Urothelium cell line (cell line): ENCODE data around the gene C10orf62.
"Not testable (repeated sequence)": the region's sequence is repeated elsewhere in the genome, so short reads cannot be mapped to it uniquely, and the experiment has no call there.

ENCODE experiments used
- DNase-seq: peaks from one replicate; pipeline ENCODE4 v3.0.0; 2011; ENCODE audit warnings: low spot score, mixed read lengths
- FAIRE-seq: peaks from 2 replicates; lab custom pipeline; 2011; peaks lifted over from hg19 to GRCh38; lab: Jason Lieb, UNC

C10orf62 gene

DNA sequence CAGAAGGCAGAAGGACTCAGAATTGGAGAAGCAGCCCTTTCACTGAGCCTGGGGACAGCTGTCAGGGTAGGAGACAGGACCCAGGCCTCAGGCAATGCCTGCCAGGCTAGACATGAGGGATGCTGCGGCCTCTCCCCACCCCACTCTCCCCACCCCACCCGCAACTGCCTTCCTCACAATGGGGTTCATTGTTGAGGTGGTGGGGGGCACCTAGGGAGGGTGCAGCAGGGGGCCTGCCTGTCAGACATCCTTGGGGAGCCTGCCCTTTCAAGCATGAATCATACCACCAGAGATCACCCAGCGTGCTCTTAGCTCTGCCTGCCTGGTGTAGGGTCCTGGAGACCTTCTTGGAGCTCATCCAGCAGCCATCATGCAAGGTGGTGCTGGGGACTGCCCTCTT is at the start of gene C10orf62:
TSS of gene C10orf62 (plus strand) at position 243 of the 400 bp plus-strand sequence. CDS start 177 bp downstream, outside the sequence.
- no peak for DNase-seq
- FAIRE-seq = no peak

DNA sequence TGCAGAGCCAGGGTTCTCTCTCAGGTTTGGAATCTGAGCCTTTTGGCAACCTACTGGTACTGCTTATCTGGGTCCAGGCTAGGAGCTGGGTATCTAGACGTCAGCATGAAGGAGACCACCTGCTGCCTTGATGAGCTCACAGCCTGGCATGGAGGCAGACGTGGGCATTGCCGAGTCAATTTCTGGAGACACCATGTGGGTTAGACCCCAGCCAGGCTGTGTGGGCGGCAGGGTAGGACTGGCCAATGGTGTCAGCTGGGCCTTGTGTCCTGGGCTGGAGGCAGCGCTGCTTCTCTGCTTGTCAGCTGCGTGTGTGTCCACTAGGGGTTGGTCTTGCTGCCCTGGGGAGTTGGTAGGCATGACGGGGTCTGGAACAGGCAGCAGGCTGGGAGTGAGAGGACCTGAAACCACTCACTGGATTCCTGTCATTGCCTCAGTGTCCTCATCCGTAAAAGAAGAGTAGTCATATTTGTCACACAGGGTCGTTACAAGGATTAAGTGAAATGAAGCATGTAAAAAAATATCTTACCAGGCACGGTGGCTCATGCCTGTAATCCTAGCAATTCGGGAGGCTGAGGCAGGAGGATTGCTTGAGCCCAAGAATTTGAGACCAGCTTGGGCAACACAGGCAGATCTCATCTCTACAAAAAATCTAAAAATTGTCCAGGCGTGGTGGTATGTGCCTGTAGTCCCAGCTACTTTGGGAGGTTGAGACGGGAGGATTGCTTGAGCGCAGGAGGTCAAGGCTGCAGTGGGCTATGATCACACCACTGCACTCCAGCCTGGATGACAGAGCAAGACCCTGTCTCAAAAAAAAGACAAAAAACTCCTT is 48.6 kb upstream of the C10orf62 start:
- DNase-seq (no peak), FAIRE-seq (no peak)

DNA sequence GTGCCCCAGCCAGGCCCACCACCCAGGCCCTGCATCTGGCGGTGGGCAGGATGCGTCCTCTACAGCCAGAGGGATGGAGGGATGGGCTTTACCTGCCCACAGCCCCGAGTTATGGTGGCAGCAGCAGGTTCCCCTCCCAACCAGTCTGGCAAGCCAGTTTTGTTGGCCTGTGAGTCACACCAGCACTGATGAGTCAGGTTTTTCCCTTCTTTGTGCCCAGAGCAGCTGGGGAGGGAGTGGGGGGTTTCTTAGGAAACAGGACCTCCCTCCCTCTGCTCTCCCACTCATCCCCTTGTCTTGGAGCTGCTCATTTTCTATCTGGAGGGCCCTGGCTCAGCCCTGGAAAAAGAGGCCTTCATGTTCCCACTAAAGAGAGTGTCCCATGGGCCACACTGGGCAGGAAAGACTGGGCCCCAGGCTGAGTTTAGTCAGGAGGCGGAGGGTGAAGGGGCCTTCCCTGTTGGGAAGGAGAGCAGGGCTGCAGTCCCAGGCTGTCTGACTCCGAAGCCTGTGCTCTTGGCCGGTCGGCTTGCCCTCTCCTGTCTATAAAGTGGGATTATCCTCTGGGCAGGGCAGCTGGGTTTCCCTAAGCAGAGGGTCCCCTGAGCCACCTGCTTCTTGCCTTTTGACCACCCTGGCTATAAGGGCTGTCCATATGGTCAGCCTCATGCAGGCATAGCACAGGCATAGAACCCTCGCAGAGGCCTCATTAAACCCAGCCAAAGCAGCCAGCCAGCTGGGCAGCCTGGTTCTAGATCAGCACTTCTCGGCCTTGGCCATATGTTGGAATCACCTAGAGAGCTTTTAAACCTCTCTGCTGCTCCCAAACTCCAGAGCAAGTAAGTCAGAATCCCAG is 47.1 kb upstream of the C10orf62 start:
- peak; percentile 89 for DNase-seq
- FAIRE-seq = peak; percentile 91

- FAIRE-seq = peak; percentile 96
- peak; percentile 96 for DNase-seq
Observed at GRCh38 chr10:97543025-97543546, 46.4 kb upstream of the C10orf62 start.

DNA sequence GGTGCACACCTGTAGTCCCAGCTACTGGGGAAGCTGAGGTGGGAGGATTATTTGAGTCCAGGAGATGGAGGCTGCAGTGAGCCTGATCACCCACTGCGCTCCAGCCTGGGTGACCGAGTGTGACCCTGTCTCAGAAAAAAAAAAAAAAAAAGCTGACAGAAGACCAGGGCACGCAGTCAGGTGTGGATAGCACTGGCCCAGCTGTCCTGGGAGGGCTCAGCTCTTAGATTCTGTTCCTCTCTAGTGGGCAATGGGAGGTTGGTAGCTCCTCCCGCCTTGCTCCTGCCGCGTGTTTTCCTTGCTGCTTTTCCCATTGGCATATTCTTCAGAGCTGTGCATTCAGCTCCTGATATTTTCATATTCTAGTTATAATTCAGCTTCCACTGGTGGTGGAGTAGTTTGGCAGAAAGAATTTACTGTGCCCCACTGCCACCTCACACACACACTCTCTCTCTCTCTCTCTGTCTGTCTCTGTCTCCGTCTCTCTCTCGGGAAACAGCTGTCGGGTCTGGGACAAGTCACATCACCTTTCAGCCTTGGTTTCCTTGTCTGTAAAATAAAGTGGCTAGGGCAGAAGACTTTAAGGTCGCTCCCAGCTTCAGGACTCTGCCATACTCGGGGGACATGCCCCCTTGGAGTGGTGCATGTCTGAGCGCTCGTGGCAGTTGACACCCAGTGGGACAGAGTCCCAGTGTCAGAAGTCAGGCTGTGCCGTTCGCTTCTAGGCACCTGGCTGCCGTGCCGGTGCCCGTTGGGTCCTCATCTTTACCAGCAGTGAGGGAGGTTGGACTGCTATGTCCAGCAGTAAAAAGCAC is 42.9 kb upstream of the C10orf62 start:
- no peak for FAIRE-seq
- DNase-seq = no peak

DNA sequence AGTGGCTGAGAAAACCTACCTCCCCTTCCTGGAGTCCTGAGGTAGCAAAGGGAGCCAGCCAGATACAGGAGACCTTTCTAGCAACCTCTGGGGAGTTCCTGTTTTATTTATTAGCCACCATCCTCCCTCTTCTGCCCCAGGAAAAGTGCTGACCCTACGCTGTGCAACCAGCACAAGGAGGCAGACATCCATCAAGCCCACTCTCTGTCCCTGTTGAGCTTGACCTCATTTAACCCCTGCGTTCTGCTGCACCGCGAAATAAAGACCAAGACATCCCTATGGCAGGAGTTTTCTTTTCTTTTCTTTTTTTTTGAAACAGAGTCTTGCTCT is 42.3 kb upstream of the C10orf62 start:
- FAIRE-seq (no peak), DNase-seq (no peak)

DNA sequence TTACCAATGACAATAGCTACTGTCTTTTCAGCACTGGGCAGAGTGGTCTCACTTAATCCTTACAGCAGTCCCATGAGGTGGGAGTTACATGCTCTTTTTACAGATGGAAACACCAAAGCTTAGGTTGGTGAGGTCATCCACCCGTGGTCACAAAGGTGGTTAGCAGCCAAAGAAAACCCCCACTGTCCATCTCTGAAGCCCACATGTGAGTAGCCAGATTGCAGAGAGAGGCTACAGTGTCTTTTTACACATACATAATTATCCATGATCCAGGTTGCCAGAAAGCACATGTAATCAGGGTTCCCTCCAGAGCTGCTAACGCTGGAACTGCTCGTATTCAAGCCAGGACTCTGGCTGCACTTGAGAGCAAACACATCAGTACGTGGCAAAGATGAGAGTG is 41.6 kb upstream of the C10orf62 start:
- no peak for FAIRE-seq
- DNase-seq = no peak

DNA sequence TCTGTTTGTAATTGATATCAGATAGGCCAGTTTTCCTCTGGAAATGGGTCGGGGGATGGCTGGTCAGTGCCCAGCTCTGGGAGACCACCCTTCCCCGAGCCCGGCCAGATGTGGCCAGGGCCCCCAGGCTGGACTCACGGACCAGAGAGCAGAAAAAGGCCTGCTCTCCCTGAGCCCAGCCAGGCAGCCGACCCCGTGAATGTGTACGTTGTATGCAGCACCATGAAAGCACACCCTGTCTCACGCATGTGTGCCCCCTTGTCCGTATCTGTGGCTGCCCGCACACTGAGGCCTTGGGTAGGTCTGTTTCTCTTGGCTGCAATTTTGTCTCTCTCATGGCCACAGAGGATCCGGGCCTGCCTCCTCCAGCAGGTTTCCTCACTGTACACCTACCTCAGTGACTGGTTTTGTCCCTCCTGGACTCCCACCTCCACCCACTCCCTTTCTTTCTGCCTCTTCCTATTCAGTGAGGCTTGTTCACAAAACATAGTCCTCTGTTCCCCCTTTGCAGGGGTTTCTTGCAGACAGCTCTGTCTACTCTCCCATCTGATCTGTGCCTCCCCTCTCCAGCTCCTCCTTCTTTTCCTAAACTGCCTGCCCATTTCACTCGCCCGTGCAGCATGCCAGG is 40.6 kb upstream of the C10orf62 start:
- DNase-seq (no peak), FAIRE-seq (peak; percentile 30)

GRCh38 chr10:97549587-97550322 is 39.8 kb upstream of the C10orf62 start:
- no peak for FAIRE-seq
- no peak for DNase-seq

DNA sequence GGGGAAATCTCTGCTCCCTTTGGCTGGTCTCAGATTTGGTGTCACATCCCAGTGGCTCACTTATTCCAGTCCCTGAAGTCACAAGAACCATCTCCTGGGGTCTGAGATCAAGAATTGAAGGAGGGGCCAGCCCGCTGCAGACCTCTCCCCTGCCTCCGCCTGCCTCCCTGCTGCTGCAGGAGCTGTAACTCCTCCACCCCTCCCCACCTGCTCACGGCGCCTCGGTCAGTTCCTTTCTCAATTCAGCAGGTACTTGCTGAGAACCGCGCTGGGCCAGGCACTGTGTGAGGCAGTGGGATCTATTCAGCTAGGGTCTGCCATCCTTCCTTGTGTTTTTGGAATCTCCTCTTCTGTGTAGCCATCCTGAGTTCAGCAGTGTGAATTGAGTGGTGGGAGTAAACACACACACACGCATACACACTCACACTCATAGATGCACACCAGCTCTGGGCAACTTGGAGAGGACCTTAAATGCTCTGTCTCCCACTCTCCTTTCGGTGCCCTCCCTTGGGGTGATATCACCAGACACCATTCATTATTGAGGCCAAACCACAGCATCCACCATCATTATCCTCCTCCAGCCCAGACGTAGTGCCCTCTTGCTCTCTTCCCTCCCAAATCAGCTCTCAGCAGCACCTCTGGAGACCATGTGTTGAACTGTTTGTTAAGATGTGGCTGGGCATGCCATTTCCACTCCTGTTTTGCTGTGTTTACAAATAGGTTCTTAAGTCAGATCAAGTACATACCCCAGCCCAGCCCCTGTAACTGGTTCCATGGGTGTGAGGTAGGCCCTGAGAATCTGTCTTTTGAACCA is 39.0 kb upstream of the C10orf62 start:
- DNase-seq (no peak), FAIRE-seq (no peak)

DNA sequence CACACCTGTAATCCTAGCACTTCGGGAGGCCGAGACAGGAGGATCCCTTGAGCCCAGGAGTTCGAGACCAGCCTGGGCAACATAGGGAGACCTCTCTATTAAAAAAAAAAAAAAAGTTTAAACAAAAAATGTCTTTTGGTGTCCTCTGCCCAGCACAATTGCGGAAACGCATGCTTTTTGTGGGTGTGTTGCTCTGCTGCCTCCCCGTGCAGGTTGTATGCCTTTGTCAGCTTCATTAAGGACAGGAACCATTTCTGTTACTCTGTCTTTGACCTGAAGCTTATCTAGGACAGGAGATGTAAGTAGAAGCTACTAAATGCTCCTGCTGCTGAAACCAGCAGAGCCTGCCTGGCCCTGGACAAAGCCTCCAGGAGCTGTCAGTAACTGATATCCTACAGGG is 38.2 kb upstream of the C10orf62 start:
- DNase-seq (no peak), FAIRE-seq (no peak)

- no peak for FAIRE-seq
- DNase-seq = peak; percentile 48
Observed at GRCh38 chr10:97553575-97554031, 35.9 kb upstream of the C10orf62 start.

DNA sequence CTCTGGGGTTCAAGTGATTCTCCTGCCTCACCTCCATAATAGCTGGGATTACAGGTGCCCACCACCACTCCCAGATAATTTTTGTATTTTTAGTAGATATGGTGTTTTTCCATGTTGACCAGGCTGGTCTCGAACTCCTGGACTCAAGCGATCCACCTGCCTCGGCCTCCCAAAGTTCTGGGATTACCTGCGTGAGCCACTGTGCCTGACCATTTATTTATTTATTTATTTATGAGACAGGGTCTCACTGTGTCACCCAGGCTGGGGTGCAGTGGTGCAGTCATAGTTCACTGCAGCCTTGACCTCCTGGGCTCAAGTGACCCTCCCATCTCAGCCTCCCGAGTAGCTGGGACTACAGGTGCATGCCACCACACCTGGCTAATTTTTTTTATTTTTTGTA is 35.2 kb upstream of the C10orf62 start:
- not testable (repeated sequence) for DNase-seq, FAIRE-seq

GRCh38 chr10:97555541-97555940 is 34.0 kb upstream of the C10orf62 start:
- not testable (repeated sequence) for FAIRE-seq, DNase-seq

- FAIRE-seq, DNase-seq: not testable (repeated sequence)
Observed at GRCh38 chr10:97560731-97561381, 28.7 kb upstream of the C10orf62 start.

- FAIRE-seq, DNase-seq: not testable (repeated sequence)
Observed at GRCh38 chr10:97561386-97562077, 28.0 kb upstream of the C10orf62 start.

- not testable (repeated sequence) for FAIRE-seq, DNase-seq
Observed at GRCh38 chr10:97562329-97562728, 27.2 kb upstream of the C10orf62 start.
